ACC112 (cell line): ENCODE measurements around the gene SLC2A13.
"Not testable (repeated sequence)": the region's sequence is repeated elsewhere in the genome, so short reads cannot be mapped to it uniquely, and the experiment has no call there.

Source experiments
- H2AFZ ChIP-seq: fragments of 200-600 bp; sonication (generic); one replicate; pipeline ENCODE4 v1.6.0; 2017; ENCODE audit warnings: antibody characterized with exemption, low read length; ENCODE audit not compliant: unreplicated experiment
- H3K27ac ChIP-seq: fragments of 200-600 bp; sonication (generic); 2 replicates; pipeline ENCODE4 v1.5.1; 2014; ENCODE audit warnings: low read depth, mild to moderate bottlenecking, antibody characterized with exemption, low read length, moderate library complexity
- H3K27me3 ChIP-seq: fragments of 200-600 bp; sonication (generic); 2 replicates; pipeline ENCODE4 v1.6.1; 2014; ENCODE audit warnings: mild to moderate bottlenecking, antibody characterized with exemption, low read length, moderate library complexity, mixed read lengths; ENCODE audit not compliant: insufficient read depth
- H3K36me3 ChIP-seq: fragments of 200-600 bp; sonication (generic); 2 replicates; pipeline ENCODE4 v1.6.1; 2016; ENCODE audit warnings: mild to moderate bottlenecking, antibody characterized with exemption, low read length, moderate library complexity, mixed read lengths; ENCODE audit not compliant: insufficient read depth
- H3K4me1 ChIP-seq: fragments of 200-600 bp; sonication (generic); one replicate; pipeline ENCODE4 v1.6.1; 2016; ENCODE audit warnings: low read length, mixed read lengths; ENCODE audit not compliant: insufficient read depth, unreplicated experiment, control insufficient read depth
- H3K4me3 ChIP-seq: fragments of 200-600 bp; sonication (generic); 2 replicates; pipeline ENCODE4 v1.5.1; 2014; ENCODE audit warnings: mild to moderate bottlenecking, low read depth, low read length
- H3K79me2 ChIP-seq: fragments of 200-600 bp; sonication (generic); one replicate; pipeline ENCODE4 v1.6.0; 2016; ENCODE audit warnings: low read length; ENCODE audit not compliant: control insufficient read depth, unreplicated experiment, insufficient read depth

Gene SLC2A13

GRCh38 chr12:39763890-39764169 is 342.1 kb downstream of the SLC2A13 start:
- no peaks in the 10 kb centered on the region for H3K27me3 ChIP-seq
- no peaks in the 10 kb centered on the region for H3K4me1 ChIP-seq
- no peak overlapping the region for H3K27ac ChIP-seq
- no peaks in the 10 kb centered on the region for H3K79me2 ChIP-seq
- no peak overlapping the region for H3K4me3 ChIP-seq
- H2AFZ ChIP-seq: no peak overlapping the region
- H3K36me3 ChIP-seq: no peaks in the 10 kb centered on the region

DNA sequence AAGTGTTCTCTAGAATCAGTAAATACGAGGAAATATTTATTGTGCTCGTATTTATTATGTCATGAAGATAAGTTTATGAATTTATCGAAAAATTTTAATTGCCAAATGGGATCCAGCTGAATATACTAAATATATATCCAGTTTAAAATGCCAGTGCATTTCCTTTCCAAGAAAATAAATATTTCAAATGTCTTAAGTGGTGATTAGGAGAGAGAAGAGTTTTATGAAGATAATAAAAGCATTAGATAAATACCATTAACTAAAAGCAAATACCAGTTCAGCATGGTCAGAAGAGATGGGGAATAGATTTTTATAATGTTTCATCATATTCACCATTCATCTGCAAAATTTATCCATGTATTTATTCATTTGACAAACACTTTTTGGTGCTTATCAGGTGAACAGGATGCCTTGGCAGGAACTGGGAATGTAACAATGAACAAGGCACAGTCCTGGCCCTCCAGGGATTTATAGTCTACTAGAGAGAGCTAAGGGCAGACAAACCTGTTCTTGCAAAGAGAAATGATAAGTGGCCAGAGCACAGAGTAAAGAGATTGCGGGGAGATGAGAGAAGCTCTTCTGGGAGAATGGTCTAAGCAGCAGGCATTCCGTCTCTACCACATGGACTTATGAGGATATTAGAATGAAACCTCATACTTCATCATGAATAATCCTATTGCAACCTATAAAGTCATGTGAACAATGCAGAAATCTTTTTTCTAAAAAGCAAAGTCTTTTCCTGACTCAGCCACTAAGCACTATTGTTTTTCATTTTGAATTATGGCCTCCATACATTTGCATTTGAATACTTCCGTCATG is 342.6 kb downstream of the SLC2A13 start:
- Histone ChIP-seq H3K4me1 (no peaks in the 10 kb centered on the region), H3K79me2 (no peaks in the 10 kb centered on the region), H3K4me3 (no peak overlapping the region), H3K36me3 (no peaks in the 10 kb centered on the region), H3K27me3 (no peaks in the 10 kb centered on the region), H3K27ac (no peak overlapping the region), H2AFZ (no peak overlapping the region)

GRCh38 chr12:39755478-39755877 is 350.4 kb downstream of the SLC2A13 start:
- H2AFZ ChIP-seq: no peak overlapping the region
- H3K27ac ChIP-seq: no peak overlapping the region
- no peaks in the 10 kb centered on the region for H3K79me2 ChIP-seq
- no peaks in the 10 kb centered on the region for H3K36me3 ChIP-seq
- no peak overlapping the region for H3K4me3 ChIP-seq
- H3K4me1 ChIP-seq: no peaks in the 10 kb centered on the region
- H3K27me3 ChIP-seq: no peaks in the 10 kb centered on the region

- no peaks in the 10 kb centered on the region for H3K4me1 ChIP-seq
- no peaks in the 10 kb centered on the region for H3K27me3 ChIP-seq
- H3K4me3 ChIP-seq: no peak overlapping the region
- no peak overlapping the region for H3K27ac ChIP-seq
- H3K36me3 ChIP-seq: no peaks in the 10 kb centered on the region
- H3K79me2 ChIP-seq: no peaks in the 10 kb centered on the region
- H2AFZ ChIP-seq: no peak overlapping the region
These were observed 353.3 kb downstream of the SLC2A13 start for GRCh38 chr12:39752482-39753137.

DNA sequence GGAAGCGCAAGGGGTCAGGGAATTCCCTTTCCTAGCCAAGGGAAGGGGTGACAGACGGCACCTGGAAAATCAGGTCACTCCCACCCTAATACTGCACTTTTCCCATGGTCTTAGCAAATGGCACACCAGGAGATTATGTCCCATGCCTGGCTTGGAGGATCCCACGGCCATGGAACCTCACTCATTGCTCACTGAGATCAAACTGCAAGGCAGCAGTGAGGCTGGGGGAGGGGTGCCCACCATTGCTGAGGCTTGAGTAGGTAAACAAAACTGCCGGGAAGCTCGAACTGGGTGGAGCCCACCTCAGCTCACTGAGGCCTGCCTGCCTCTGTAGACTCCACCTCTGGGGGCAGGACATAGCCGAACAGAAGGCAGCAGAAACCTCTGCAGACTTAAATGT is 359.7 kb downstream of the SLC2A13 start:
- not testable (repeated sequence) for H3K36me3 ChIP-seq, H3K4me1 ChIP-seq, H3K27ac ChIP-seq, H3K27me3 ChIP-seq, H3K4me3 ChIP-seq, H2AFZ ChIP-seq, H3K79me2 ChIP-seq

- no peak overlapping the region for H3K4me3 ChIP-seq
- H2AFZ ChIP-seq: no peak overlapping the region
- H3K79me2 ChIP-seq: no peaks in the 10 kb centered on the region
- H3K36me3 ChIP-seq: no peaks in the 10 kb centered on the region
- no peak overlapping the region for H3K27ac ChIP-seq
- H3K27me3 ChIP-seq: no peaks in the 10 kb centered on the region
- H3K4me1 ChIP-seq: no peaks in the 10 kb centered on the region
These were observed 362.2 kb downstream of the SLC2A13 start for GRCh38 chr12:39743655-39744054.

GRCh38 chr12:39736406-39736805 is 369.5 kb downstream of the SLC2A13 start:
- Histone ChIP-seq H3K79me2 (no peaks in the 10 kb centered on the region), H3K4me3 (no peak overlapping the region), H3K4me1 (no peaks in the 10 kb centered on the region), H2AFZ (no peak overlapping the region), H3K27me3 (no peaks in the 10 kb centered on the region), H3K36me3 (no peaks in the 10 kb centered on the region), H3K27ac (no peak overlapping the region)

GRCh38 chr12:39723831-39724230 is 382.1 kb downstream of the SLC2A13 start:
- Histone ChIP-seq H3K36me3 (no peaks in the 10 kb centered on the region), H3K4me3 (no peak overlapping the region), H3K79me2 (no peaks in the 10 kb centered on the region), H3K27me3 (peaks cover 1% of the 10 kb centered on the region; the same call in 1 of the 2 replicates), H2AFZ (no peak overlapping the region), H3K4me1 (peaks cover 11% of the 10 kb centered on the region), H3K27ac (no peak overlapping the region)

DNA sequence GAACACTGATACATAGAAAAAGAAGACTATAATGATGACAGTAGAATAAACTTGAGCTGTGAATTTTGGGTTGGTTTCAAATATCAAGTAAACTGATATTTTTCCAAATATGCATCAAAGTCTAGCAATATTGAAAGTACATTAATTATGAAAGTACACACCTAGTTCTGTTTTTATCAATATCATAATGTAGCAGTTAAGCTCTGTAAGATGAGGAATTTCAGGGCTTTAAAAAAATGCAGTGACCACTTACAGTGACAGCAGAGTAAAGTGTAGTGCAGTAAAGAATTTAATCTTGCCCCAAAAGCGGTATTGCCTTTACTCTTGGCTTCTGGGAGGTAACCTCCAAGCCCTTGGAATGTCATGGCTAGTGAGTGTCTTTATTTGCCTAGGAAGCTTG is 383.4 kb downstream of the SLC2A13 start:
- peaks cover 11% of the 10 kb centered on the region for H3K4me1 ChIP-seq
- H2AFZ ChIP-seq: no peak overlapping the region
- H3K27ac ChIP-seq: no peak overlapping the region
- H3K4me3 ChIP-seq: no peak overlapping the region
- H3K36me3 ChIP-seq: no peaks in the 10 kb centered on the region
- H3K79me2 ChIP-seq: no peaks in the 10 kb centered on the region
- H3K27me3 ChIP-seq: peaks cover 9% of the 10 kb centered on the region

DNA sequence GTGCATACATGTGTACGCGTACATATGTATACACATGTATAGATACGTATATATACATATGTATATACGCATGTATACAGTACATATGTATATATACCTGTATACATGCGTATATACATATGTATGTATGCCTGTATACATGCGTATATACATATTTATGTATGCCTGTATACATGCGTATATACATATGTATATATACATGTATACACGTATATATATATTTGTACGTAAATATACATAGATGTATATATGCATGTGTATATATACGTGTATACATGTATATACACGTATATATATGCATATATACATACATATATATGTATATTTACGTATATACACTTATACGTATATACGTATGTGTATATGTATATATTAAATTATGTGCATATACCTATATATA is 392.3 kb downstream of the SLC2A13 start:
- H2AFZ ChIP-seq: no peak overlapping the region
- H3K27ac ChIP-seq: no peak overlapping the region
- no peak overlapping the region for H3K4me3 ChIP-seq
- no peaks in the 10 kb centered on the region for H3K4me1 ChIP-seq
- peaks cover 7% of the 10 kb centered on the region for H3K27me3 ChIP-seq
- H3K36me3 ChIP-seq: no peaks in the 10 kb centered on the region
- no peaks in the 10 kb centered on the region for H3K79me2 ChIP-seq

DNA sequence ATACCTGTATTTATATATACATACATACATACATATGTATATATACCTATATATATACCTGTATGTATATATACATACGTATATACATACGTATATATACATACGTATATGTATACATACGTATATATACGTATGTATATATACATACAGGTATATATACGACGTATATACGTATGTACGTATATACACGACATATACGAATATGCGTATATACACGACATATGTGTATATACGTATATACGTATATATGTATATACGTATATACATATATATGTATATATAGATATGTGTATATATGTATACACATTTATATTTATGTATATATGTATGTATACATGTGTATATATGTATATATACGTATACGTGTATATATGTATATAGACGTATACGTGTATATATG is 393.5 kb downstream of the SLC2A13 start:
- H3K27me3 ChIP-seq: peaks cover 11% of the 10 kb centered on the region
- no peak overlapping the region for H3K27ac ChIP-seq
- H3K4me1 ChIP-seq: no peaks in the 10 kb centered on the region
- H3K4me3 ChIP-seq: no peak overlapping the region
- no peaks in the 10 kb centered on the region for H3K36me3 ChIP-seq
- no peak overlapping the region for H2AFZ ChIP-seq
- H3K79me2 ChIP-seq: no peaks in the 10 kb centered on the region
